ENCODE measurements around the gene TSPAN33.
A peak's percentile ranks its signal among the peaks of the same experiment; 100 is the strongest.

Gene TSPAN33

GRCh38 chr7:129187681-129188371 lies 43.3 kb downstream of the TSPAN33 start:
- DNase-seq (ENCODE audit: low spot score) = peak; percentile 49
- in situ Hi-C loops (cut with MboI; ENCODE audit: low pct_unique_long_range_greater_than_20kb, low sequenced_read_pairs, unreplicated experiment) = no loop called here
- TF ChIP-seq CTCF (IDR thresholded peaks at IDR 0.05; ENCODE audit: extremely low read depth, insufficient read depth, missing control alignments) = no peak

- in situ Hi-C loops (cut with MboI; ENCODE audit: low pct_unique_long_range_greater_than_20kb, low sequenced_read_pairs, unreplicated experiment) = no loop called here
- DNase-seq (ENCODE audit: low spot score) = peak; percentile 79
Observed at GRCh38 chr7:129188372-129188891, 43.9 kb downstream of the TSPAN33 start, which contains the start of gene SMO. Gene SMO, plus strand, starts transcription at chr7:129188633. Its CDS starts 519 bp downstream, at chr7:129189152.

GRCh38 chr7:129188892-129189660 lies 44.6 kb downstream of the TSPAN33 start:
- in situ Hi-C loops (cut with MboI; ENCODE audit: low pct_unique_long_range_greater_than_20kb, low sequenced_read_pairs, unreplicated experiment) = no loop called here
- peak; percentile 68 for DNase-seq (ENCODE audit: low spot score)
- no peak for TF ChIP-seq CTCF (IDR thresholded peaks at IDR 0.05; ENCODE audit: extremely low read depth, insufficient read depth, missing control alignments)

More at GRCh38 chr7:129188372-129188891, 43.9 kb downstream of the TSPAN33 start, which contains the start of gene SMO:
- TF ChIP-seq CTCF (IDR thresholded peaks at IDR 0.05; ENCODE audit: extremely low read depth, insufficient read depth, missing control alignments) = no peak

- no peak for TF ChIP-seq CTCF (IDR thresholded peaks at IDR 0.05; ENCODE audit: extremely low read depth, insufficient read depth, missing control alignments)
- in situ Hi-C loops (cut with MboI; ENCODE audit: low pct_unique_long_range_greater_than_20kb, low sequenced_read_pairs, unreplicated experiment) = no loop called here
- DNase-seq (ENCODE audit: low spot score) = no peak
Observed at GRCh38 chr7:129189661-129190310, 45.3 kb downstream of the TSPAN33 start.

- DNase-seq (ENCODE audit: low spot score) = no peak
- in situ Hi-C loops (cut with MboI; ENCODE audit: low pct_unique_long_range_greater_than_20kb, low sequenced_read_pairs, unreplicated experiment) = no loop called here
- TF ChIP-seq CTCF (IDR thresholded peaks at IDR 0.05; ENCODE audit: extremely low read depth, insufficient read depth, missing control alignments) = no peak
Observed at GRCh38 chr7:129191272-129191671, 46.8 kb downstream of the TSPAN33 start.

- DNase-seq (ENCODE audit: low spot score) = no peak
- in situ Hi-C loops (cut with MboI; ENCODE audit: low pct_unique_long_range_greater_than_20kb, low sequenced_read_pairs, unreplicated experiment) = no loop called here
- TF ChIP-seq CTCF (IDR thresholded peaks at IDR 0.05; ENCODE audit: extremely low read depth, insufficient read depth, missing control alignments) = no peak
Observed at GRCh38 chr7:129193892-129194291, 49.4 kb downstream of the TSPAN33 start.

Data from GM13977 (cell line).